ENCODE data around the gene ATF4.

DNA sequence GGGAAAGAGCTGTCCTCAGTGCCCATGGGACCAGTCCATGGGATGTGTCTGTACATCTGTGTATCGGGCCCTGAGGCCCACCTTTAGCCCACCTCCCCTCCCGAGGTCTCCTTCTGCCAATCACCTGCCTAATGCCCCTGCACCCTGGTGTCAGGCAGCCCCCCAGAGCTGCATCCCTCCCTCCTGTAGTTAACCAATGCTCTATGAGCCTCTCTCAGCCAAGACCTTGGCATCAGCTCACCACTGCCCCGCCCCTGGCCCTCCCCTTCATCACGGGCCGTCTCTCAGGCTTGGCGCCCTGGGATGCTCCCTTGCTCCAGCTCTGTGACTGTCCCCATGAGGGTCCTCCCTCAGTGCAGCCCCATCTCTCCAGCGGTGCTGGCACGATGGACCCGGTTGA lies 45.0 kb upstream of the ATF4 start:
- TF ChIP-seq EP300 (IDR thresholded peaks at IDR 0.05; ENCODE audit: borderline replicate concordance) (no peak), YY1 (IDR thresholded peaks at IDR 0.05; ENCODE audit: low read depth) (no peak), CEBPB (IDR thresholded peaks at IDR 0.05) (no peak), USF1 (IDR thresholded peaks at IDR 0.05) (no peak), TAF1 (IDR thresholded peaks at IDR 0.05; ENCODE audit: low read depth) (no peak), CREB1 (IDR thresholded peaks at IDR 0.05; ENCODE audit: low read depth) (no peak), EGR1 (IDR thresholded peaks at IDR 0.05) (no peak), MAX (IDR thresholded peaks at IDR 0.05) (no peak), TEAD4 (IDR thresholded peaks at IDR 0.05) (no peak), REST (IDR thresholded peaks at IDR 0.05; ENCODE audit: low read depth) (no peak), TCF12 (IDR thresholded peaks at IDR 0.05; ENCODE audit: low read depth) (no peak), FOXM1 (IDR thresholded peaks at IDR 0.05; ENCODE audit: borderline replicate concordance, low read depth) (no peak)
